Ammon's horn (tissue), 1 donor: Measurements from ENCODE around the gene SLC7A1.

ENCODE experiments used
- DNase-seq: peaks from one replicate; pipeline ENCODE4 v3.0.0-alpha.2; 2016; ENCODE audit warnings: low spot score

The SLC7A1 gene

GRCh38 chr13:29583073-29583785, 12.3 kb downstream of the SLC7A1 start:
- no peak for DNase-seq

DNA sequence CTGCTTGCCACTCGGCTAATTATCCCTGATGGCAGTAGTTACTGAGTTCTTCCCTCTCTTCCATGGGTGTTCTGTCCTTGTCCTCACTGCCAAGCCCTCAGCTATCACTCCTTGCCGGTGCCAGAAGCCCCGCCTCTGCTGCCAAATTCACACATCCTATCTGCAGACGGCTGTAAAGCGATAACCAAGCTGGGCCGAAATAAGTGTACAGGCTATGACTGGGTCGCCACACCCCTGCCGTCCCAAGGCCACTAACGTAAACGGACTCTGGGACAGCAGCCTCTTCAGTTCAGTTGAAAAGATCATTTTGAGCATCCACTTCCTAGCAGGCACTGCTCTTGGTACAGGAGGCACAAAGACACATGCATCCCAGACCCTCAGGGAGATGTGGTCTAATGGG, 13.3 kb downstream of the SLC7A1 start:
- no peak for DNase-seq

- no peak for DNase-seq
Measured at GRCh38 chr13:29581666-29582065, 13.8 kb downstream of the SLC7A1 start.

GRCh38 chr13:29579094-29579493, 16.4 kb downstream of the SLC7A1 start:
- no peak for DNase-seq

- DNase-seq = no peak
Measured at GRCh38 chr13:29578300-29579085, 17.0 kb downstream of the SLC7A1 start.

GRCh38 chr13:29577136-29578051, 18.1 kb downstream of the SLC7A1 start:
- peak; percentile 48 for DNase-seq

GRCh38 chr13:29576581-29576980, 18.9 kb downstream of the SLC7A1 start:
- DNase-seq = no peak

GRCh38 chr13:29575098-29575497, 20.4 kb downstream of the SLC7A1 start:
- no peak for DNase-seq

DNA sequence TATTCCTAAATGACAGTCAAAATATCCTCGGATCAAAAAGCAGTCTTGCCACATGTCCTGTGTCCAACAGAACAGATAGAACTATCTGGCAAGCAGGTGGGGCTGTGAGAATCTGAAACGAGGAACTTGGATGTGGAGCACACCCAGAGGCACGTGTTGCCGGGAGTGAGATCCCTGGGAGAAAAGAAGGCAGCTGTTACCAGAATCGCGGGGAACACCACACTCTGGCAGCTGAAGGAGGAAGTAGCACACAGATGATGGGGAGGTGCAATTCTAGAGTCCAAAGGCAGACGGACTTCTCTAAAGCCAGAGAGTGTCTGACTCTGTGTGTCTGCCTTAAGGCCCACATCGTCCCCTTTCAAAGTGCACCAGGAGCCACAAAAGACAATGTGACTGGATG, 22.3 kb downstream of the SLC7A1 start:
- peak; percentile 57 for DNase-seq

DNA sequence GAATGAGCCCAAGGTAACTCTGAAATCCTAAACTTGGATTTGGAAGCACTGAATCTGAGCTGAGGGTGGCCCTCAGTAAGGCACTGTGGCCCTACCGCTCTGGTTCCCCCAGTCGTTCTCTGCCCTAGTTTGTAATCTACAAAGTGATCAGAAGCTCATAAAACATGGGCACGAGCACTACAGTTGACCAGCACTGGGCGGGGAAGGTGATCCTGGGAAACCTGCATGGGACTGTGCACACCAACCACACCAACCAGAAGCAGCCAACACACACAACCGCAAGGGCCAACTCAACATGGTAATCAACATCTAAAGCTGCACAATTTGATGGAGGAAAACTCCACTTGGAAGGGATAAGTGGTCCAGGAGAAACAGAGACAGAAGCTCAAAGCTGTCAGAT, 22.9 kb downstream of the SLC7A1 start:
- DNase-seq = no peak

- no peak for DNase-seq
Measured at GRCh38 chr13:29571876-29572570, 23.5 kb downstream of the SLC7A1 start.

DNA sequence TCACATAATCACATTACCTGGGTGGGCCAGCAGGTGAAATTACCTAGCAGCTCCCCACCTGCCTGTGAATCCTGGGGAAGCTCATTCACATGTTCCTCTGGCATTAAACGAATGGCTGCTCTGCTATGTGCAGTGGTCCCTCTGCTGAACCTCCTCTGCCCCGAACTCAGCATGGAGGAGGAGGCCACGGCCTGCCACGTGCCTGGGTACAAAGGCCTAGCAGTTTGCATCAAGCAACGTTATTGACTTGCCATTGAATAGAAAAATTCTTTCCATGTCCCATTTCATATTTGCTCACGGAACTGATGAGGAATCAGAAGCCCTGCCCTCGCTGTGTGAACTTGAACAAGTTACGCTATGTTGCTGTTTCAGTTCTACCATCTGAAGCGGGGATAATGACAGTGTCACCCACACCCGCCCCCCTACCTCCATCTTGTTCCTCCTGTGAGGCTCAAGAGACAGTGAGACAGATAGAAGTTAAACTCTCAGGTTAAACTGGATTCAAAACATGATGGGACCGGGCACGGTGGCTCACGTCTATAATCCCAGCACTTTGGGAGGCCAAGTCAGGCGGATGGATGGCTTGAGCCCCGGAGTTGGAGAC, 25.3 kb downstream of the SLC7A1 start:
- DNase-seq = no peak

- no peak for DNase-seq
Measured at GRCh38 chr13:29569253-29570050, 26.0 kb downstream of the SLC7A1 start.

DNA sequence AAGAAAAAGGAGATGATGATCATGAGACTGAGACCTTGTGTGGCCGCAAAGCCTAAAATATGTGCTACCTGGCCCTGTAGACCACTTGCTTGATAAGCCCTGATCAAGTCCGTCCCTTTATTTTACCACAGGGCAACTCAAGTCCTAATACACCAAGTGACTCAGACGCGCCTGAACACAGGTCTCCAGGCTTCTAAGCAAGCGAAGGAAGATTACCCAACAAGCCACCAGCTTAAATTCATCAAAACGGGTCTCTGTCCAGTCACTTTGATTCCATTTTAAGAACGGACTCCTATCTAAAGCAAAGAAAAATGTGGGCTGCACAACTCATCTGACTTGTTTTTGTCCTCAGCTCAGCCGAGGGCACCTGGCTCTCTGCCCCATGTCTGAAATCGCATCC, 26.8 kb downstream of the SLC7A1 start:
- DNase-seq = no peak

DNA sequence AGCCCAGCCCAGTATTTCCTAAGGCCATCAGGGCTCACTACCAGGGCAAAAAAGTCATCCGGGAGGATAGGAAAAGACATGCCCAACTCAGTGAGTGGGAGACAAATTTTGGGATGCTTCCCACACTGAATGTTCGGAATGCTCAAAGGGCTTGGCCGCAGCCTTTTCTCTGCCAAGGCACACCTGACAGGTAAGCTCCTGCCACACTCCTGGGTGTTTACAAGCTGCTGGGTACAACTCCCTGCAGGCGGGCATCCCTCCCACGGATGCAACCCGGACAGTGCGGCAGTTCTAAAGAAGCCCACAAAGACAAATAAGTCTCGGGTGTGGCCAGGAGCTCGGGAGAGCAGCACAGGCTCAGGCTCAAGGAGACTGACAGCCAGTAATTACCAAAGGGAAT, 28.1 kb downstream of the SLC7A1 start:
- DNase-seq = no peak

DNA sequence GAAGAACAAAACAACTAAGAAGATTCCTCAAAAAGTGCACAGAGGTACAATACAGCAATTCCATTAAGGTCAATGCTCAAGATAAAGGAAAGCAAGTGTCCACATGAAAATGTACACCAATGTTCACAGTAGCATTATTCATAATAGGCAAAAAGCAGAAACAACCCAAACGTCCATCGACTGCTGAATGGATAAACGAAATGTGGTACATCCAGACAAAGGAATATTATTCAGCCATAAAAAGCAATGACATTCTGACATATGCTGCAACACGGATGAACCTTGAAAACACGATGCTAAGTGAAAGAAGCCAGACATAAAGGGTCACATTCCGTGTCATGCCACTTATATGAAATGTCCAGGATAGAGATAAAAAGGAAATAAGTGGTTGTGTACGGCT, 29.3 kb downstream of the SLC7A1 start:
- no peak for DNase-seq

- DNase-seq = no peak
Measured at GRCh38 chr13:29564818-29565217, 30.7 kb downstream of the SLC7A1 start.

DNA sequence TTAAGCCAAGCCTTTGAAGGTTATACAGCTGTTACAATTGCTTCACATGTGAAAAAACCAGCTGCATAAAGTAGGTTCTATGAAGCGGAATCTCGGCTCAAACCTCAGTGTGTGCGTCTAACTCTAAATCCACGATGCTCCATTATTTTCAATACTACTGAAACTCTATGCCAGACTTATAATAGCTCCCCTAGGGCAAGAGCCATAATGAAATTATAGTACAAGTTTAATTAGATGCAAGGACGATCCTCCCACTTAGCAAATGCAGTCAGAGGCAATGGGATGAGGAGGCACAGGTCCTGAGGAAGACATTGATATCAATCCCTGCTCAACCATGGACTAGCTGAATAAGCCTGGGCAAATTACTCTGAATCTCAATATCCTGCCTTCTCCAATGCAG, 31.1 kb downstream of the SLC7A1 start:
- DNase-seq = no peak

DNA sequence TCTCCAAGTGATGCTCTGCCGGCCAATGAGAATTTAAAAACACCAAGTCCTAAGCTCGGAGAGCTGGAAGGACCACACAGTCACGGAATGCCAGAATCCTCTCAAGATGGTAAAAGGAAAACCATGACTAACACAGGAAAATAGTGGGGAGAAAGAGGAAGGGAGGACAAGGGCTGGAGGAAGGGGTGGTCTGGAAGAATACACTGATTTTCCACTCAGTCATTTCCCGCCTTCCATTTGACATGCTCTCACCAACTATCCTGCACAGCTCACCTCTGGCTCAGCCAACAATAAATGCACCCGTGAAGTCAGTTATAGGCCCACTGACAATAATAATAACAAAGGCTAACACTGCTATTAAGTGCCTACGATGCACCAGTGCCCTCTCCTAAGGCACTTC, 31.5 kb downstream of the SLC7A1 start:
- no peak for DNase-seq

DNA sequence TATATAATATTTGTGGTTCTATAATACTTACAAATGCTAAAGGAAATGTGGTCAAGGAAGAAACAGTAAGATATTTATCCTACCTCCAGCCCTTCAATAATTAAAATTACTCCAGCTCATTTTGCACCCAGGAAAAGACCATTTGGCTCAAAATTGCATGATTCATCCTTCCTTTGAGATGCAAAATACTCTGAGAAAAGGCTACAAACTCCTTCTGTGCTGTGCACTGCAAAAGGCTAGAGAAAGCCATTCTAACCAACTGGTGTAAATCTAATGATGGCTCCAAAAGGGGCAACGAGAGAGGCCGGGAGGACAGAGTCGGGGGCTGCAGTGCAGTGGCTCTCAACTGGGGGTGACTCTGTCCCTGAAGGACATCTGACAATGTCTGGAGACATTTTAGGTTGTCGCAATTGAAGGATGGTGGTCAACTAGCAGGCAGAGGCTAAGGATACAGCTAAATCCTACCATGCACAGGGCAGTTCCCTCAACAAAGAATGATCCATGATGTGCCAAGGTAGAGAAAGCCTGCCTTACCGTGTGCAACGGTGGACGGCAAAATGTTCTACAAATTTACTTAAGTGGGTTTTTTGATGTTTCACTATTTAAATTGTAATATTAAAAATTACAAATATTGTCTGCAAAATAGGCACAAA, 32.6 kb downstream of the SLC7A1 start:
- no peak for DNase-seq
